GM23338 (cell line): ENCODE results near the gene MTPN. TPM values are rescaled to one million over a fixed set of nuclear protein-coding genes. Genes with fewer than 3 reads are reported as not detected.

Experiments used
- ATAC-seq: fragments of 200-7000 bp; cut with Tn5 transposase; 3 replicates; pipeline ENCODE4 v1.9.1; 2020
- DNase-seq: peaks from one replicate; pipeline ENCODE4 v3.0.0-alpha.2; 2015; ENCODE audit warnings: low spot score
- H2AFZ ChIP-seq: fragments of 200-600 bp; sonication (generic); 2 replicates; pipeline ENCODE4 v1.8.0; 2016; ENCODE audit warnings: antibody characterized with exemption, mild to moderate bottlenecking, moderate library complexity
- H3F3A ChIP-seq: fragments of 200-600 bp; sonication (generic); replicated peaks from 2 replicates; pipeline ENCODE4 v1.8.0; 2017; ENCODE audit warnings: antibody characterized with exemption, mixed run types, low read depth
- H3K27ac ChIP-seq: fragments of 200-600 bp; sonication (generic); 2 replicates; pipeline ENCODE4 v1.6.1; 2016; ENCODE audit warnings: low read depth
- H3K27me3 ChIP-seq: fragments of 200-600 bp; sonication (generic); 2 replicates; pipeline ENCODE4 v1.8.0; 2016; ENCODE audit warnings: mild to moderate bottlenecking, mixed run types, moderate library complexity; ENCODE audit not compliant: insufficient read depth
- H3K36me3 ChIP-seq: fragments of 200-600 bp; sonication (generic); 2 replicates; pipeline ENCODE4 v1.8.0; 2016; ENCODE audit warnings: mild to moderate bottlenecking; ENCODE audit not compliant: insufficient read depth
- H3K4me1 ChIP-seq: fragments of 200-600 bp; sonication (generic); 2 replicates; pipeline ENCODE4 v1.8.0; 2016; ENCODE audit warnings: mild to moderate bottlenecking, moderate library complexity; ENCODE audit not compliant: insufficient read depth
- H3K4me2 ChIP-seq: fragments of 200-600 bp; sonication (generic); 2 replicates; pipeline ENCODE4 v1.7.1; 2017; ENCODE audit warnings: mixed run types
- H3K4me3 ChIP-seq: fragments of 200-600 bp; sonication (generic); 2 replicates; pipeline ENCODE4 v1.6.1; 2016; ENCODE audit warnings: mixed run types
- H3K79me2 ChIP-seq: fragments of 200-600 bp; sonication (generic); replicated peaks from 2 replicates; pipeline ENCODE4 v1.8.0; 2017; ENCODE audit warnings: mild to moderate bottlenecking; ENCODE audit not compliant: insufficient read depth
- H3K9me2 ChIP-seq: fragments of 200-600 bp; sonication (generic); 2 replicates; pipeline ENCODE4 v1.8.0; 2017; ENCODE audit not compliant: insufficient read depth
- H4K20me1 ChIP-seq: fragments of 200-600 bp; sonication (generic); replicated peaks from 2 replicates; pipeline ENCODE4 v1.8.0; 2017; ENCODE audit warnings: mild to moderate bottlenecking; ENCODE audit not compliant: insufficient read depth
- H3K27ac Mint-ChIP-seq: 2 replicates; pipeline ENCODE4 v1.8.0; 2020; ENCODE audit warnings: inconsistent platforms, mild to moderate bottlenecking, moderate library complexity, mixed read lengths
- H3K27me3 Mint-ChIP-seq: 3 replicates; pipeline ENCODE4 v1.8.0; 2022; ENCODE audit warnings: low read depth, mild to moderate bottlenecking, moderate library complexity, mixed read lengths, inconsistent platforms; ENCODE audit not compliant: insufficient read depth, poor library complexity
- H3K36me3 Mint-ChIP-seq: 3 replicates; pipeline ENCODE4 v1.8.0; 2021; ENCODE audit warnings: low read depth, mild to moderate bottlenecking, inconsistent platforms, moderate library complexity, mixed read lengths
- H3K4me1 Mint-ChIP-seq: 3 replicates; pipeline ENCODE4 v1.8.0; 2020; ENCODE audit warnings: mild to moderate bottlenecking, inconsistent platforms, mixed read lengths
- H3K4me3 Mint-ChIP-seq: 3 replicates; pipeline ENCODE4 v1.8.0; 2021; ENCODE audit warnings: moderate library complexity, mild to moderate bottlenecking, inconsistent platforms, mixed read lengths
- H3K9me3 Mint-ChIP-seq: 3 replicates; pipeline ENCODE4 v1.8.0; 2020; ENCODE audit warnings: moderate library complexity, mild to moderate bottlenecking, inconsistent platforms, mixed read lengths
- CREB1 ChIP-seq: fragments of 250-450 bp; sonication (Bioruptor Pico); IDR thresholded peaks from 2 replicates; pipeline ENCODE4 v1.5.0; 2020; ENCODE audit warnings: low read depth, mild to moderate bottlenecking, moderate library complexity
- EZH2 ChIP-seq: fragments of 200-600 bp; sonication (generic); IDR thresholded peaks from one replicate; pipeline ENCODE4 v1.8.0; 2017; ENCODE audit warnings: antibody characterized with exemption, mild to moderate bottlenecking, low read depth; ENCODE audit not compliant: unreplicated experiment
- EZH2phosphoT487 ChIP-seq: fragments of 200-600 bp; sonication (generic); IDR thresholded peaks from one replicate; pipeline ENCODE4 v1.8.1; 2018; ENCODE audit warnings: antibody characterized with exemption; ENCODE audit not compliant: unreplicated experiment
- JUNB ChIP-seq: IDR thresholded peaks from one replicate; pipeline ENCODE4 v1.6.1; 2016; ENCODE audit warnings: antibody characterized with exemption; ENCODE audit not compliant: unreplicated experiment
- NANOG ChIP-seq: IDR thresholded peaks from 2 replicates; pipeline ENCODE4 v1.6.1; 2016; ENCODE audit warnings: antibody characterized with exemption, borderline replicate concordance
- POLR2AphosphoS5 ChIP-seq: IDR thresholded peaks from 2 replicates; pipeline ENCODE4 v1.6.1; 2016; ENCODE audit warnings: antibody characterized with exemption, low read depth
- STAT1 ChIP-seq: IDR thresholded peaks from one replicate; pipeline ENCODE4 v1.6.1; 2016; ENCODE audit warnings: antibody characterized with exemption; ENCODE audit not compliant: unreplicated experiment
- ZNF114 ChIP-seq: fragments of 250-450 bp; sonication (Bioruptor Pico); IDR thresholded peaks from 2 replicates; pipeline ENCODE4 v1.5.0; 2020; ENCODE audit warnings: mild to moderate bottlenecking, moderate library complexity
- ZNF331 ChIP-seq: fragments of 250-450 bp; sonication (Bioruptor Pico); IDR thresholded peaks from 2 replicates; pipeline ENCODE4 v1.5.0; 2020; ENCODE audit warnings: low read depth, mild to moderate bottlenecking, moderate library complexity
- polyA plus RNA-seq: library from polyadenylated mRNA; unstranded; fragments of >200 nt; fragmentation: Nextera tagmentation; extraction: Ambion mirVana; gene quantifications from 2 replicates; pipeline ENCODE4 v1.2.1, GENCODE V29; 2016
- total RNA-seq: library from RNA; depleted of rRNA; stranded (reverse); fragments of >200 nt; shearing (Covaris generic); gene quantifications from 2 replicates; pipeline ENCODE4 v1.2.3, GENCODE V29; 2014
- TF ChIP-seq, protein P1 (sequence below): fragments of 250-450 bp; sonication (Bioruptor Pico); IDR thresholded peaks from 2 replicates; pipeline ENCODE4 v1.5.0; 2020; ENCODE audit warnings: mild to moderate bottlenecking, moderate library complexity
- TF ChIP-seq, protein P2 (sequence below): IDR thresholded peaks from 2 replicates; pipeline ENCODE4 v1.6.1; 2016; ENCODE audit warnings: antibody characterized with exemption

Gene MTPN
- total and polyA plus RNA-seq, 2 experiments from 2014 or later: 87.7 to 90.3 TPM

DNA sequence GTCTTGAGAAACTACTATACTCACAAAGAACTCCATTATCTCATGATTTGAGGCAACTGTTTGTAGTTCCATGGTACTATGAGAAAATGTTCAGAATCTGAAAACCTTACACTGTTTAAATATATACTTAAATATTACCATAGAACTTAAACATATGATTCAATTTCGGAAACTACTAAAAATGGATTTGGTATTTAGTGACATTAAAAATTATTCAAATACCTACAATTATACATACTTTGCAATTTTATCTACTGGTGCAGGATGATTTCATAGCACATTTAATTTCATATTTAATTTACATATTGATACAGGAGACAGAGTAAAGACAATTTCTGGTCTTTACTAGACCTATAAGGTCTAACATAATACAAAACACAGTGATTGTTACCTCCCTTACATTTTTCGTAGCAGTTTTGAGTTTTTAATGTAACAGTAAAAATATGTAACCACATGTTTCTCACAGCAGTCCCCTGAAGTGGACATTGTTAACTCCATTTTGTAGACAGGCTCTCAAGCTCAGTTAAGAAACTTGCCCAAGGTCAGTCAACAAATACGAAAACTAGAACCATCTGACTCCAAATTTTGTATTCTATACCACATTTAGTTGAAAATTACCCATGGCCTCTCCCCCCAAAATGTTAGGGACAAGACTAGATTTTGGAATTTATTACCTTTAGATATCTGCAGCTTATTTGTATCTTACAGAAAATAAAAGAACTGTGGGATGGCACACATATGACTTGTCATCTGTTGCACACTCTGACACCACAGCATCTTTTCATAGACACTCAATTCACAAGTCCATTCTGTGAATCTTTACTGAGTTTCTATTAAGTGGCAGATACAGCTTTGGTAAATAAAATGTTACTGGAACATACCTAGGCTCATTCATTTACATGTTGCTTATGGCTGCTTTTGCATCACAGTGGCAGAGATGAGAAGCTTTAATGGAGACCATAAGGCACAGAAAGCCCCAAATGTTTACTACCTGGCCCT, 36.8 kb downstream of the MTPN start:
- H3K4me3 ChIP-seq: no peak overlapping the region
- no peaks in the 10 kb centered on the region for H3K9me2 ChIP-seq
- H2AFZ ChIP-seq: no peak overlapping the region
- H3K27me3 ChIP-seq: no peaks in the 10 kb centered on the region
- H3K4me1 ChIP-seq: peaks cover 26% of the 10 kb centered on the region
- Mint-ChIP-seq H3K4me3 (no peak overlapping the region), H3K9me3 (no peaks in the 10 kb centered on the region; the same call in 2 of the 3 replicates), H3K36me3 (no peaks in the 10 kb centered on the region), H3K4me1 (peaks cover 31% of the 10 kb centered on the region), H3K27me3 (no peaks in the 10 kb centered on the region), H3K27ac (peak overlapping the region; percentile 60; the same call in 1 of the 2 replicates)
- no peaks in the 10 kb centered on the region for H3F3A ChIP-seq
- TF ChIP-seq POLR2AphosphoS5 (no peak), CREB1 (no peak), EZH2phosphoT487 (no peak), ZNF331 (CRISPR knock-in tag) (no peak), JUNB (no peak), EZH2 (no peak), ZNF114 (no peak), STAT1 (no peak), NANOG (no peak)
- TF ChIP-seq, protein P1, sequence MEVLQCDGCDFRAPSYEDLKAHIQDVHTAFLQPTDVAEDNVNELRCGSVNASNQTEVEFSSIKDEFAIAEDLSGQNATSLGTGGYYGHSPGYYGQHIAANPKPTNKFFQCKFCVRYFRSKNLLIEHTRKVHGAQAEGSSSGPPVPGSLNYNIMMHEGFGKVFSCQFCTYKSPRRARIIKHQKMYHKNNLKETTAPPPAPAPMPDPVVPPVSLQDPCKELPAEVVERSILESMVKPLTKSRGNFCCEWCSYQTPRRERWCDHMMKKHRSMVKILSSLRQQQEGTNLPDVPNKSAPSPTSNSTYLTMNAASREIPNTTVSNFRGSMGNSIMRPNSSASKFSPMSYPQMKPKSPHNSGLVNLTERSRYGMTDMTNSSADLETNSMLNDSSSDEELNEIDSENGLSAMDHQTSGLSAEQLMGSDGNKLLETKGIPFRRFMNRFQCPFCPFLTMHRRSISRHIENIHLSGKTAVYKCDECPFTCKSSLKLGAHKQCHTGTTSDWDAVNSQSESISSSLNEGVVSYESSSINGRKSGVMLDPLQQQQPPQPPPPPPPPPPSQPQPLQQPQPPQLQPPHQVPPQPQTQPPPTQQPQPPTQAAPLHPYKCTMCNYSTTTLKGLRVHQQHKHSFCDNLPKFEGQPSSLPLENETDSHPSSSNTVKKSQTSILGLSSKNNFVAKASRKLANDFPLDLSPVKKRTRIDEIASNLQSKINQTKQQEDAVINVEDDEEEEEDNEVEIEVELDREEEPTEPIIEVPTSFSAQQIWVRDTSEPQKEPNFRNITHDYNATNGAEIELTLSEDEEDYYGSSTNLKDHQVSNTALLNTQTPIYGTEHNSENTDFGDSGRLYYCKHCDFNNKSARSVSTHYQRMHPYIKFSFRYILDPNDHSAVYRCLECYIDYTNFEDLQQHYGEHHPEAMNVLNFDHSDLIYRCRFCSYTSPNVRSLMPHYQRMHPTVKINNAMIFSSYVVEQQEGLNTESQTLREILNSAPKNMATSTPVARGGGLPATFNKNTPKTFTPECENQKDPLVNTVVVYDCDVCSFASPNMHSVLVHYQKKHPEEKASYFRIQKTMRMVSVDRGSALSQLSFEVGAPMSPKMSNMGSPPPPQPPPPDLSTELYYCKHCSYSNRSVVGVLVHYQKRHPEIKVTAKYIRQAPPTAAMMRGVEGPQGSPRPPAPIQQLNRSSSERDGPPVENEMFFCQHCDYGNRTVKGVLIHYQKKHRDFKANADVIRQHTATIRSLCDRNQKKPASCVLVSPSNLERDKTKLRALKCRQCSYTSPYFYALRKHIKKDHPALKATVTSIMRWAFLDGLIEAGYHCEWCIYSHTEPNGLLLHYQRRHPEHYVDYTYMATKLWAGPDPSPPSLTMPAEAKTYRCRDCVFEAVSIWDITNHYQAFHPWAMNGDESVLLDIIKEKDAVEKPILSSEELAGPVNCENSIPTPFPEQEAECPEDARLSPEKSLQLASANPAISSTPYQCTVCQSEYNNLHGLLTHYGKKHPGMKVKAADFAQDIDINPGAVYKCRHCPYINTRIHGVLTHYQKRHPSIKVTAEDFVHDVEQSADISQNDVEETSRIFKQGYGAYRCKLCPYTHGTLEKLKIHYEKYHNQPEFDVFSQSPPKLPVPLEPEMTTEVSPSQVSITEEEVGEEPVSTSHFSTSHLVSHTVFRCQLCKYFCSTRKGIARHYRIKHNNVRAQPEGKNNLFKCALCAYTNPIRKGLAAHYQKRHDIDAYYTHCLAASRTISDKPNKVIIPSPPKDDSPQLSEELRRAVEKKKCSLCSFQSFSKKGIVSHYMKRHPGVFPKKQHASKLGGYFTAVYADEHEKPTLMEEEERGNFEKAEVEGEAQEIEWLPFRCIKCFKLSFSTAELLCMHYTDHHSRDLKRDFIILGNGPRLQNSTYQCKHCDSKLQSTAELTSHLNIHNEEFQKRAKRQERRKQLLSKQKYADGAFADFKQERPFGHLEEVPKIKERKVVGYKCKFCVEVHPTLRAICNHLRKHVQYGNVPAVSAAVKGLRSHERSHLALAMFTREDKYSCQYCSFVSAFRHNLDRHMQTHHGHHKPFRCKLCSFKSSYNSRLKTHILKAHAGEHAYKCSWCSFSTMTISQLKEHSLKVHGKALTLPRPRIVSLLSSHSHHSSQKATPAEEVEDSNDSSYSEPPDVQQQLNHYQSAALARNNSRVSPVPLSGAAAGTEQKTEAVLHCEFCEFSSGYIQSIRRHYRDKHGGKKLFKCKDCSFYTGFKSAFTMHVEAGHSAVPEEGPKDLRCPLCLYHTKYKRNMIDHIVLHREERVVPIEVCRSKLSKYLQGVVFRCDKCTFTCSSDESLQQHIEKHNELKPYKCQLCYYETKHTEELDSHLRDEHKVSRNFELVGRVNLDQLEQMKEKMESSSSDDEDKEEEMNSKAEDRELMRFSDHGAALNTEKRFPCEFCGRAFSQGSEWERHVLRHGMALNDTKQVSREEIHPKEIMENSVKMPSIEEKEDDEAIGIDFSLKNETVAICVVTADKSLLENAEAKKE (CRISPR knock-in tag): no peak
- TF ChIP-seq, protein P2, sequence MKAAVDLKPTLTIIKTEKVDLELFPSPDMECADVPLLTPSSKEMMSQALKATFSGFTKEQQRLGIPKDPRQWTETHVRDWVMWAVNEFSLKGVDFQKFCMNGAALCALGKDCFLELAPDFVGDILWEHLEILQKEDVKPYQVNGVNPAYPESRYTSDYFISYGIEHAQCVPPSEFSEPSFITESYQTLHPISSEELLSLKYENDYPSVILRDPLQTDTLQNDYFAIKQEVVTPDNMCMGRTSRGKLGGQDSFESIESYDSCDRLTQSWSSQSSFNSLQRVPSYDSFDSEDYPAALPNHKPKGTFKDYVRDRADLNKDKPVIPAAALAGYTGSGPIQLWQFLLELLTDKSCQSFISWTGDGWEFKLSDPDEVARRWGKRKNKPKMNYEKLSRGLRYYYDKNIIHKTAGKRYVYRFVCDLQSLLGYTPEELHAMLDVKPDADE: no peak
- H4K20me1 ChIP-seq: peaks cover 5% of the 10 kb centered on the region; the same call in 1 of the 2 replicates
- peak overlapping the region; percentile 17 for H3K4me2 ChIP-seq
- H3K27ac ChIP-seq: no peak overlapping the region
- DNase-seq (no peak), ATAC-seq (no peak)
- H3K36me3 ChIP-seq: no peaks in the 10 kb centered on the region
- H3K79me2 ChIP-seq: peaks cover 72% of the 10 kb centered on the region
